GM13976 (cell line): ENCODE results near the gene RAD51B.

Experiments
- DNase-seq: peaks from one replicate; pipeline ENCODE4 v3.0.0; 2012; ENCODE audit warnings: low spot score
- in situ Hi-C: fragments of 300-500 bp; cut with MboI; formaldehyde crosslinking; loops from one replicate; pipeline ENCODE4 v1.12.0; 2022; ENCODE audit warnings: low sequenced_read_pairs, mixed read lengths, inconsistent platforms; ENCODE audit not compliant: unreplicated experiment
- TF ChIP-seq, protein P1 (sequence below): IDR thresholded peaks from 2 replicates; pipeline ENCODE4 v1.5.1; 2012; ENCODE audit warnings: borderline replicate concordance, mild to moderate bottlenecking; ENCODE audit not compliant: insufficient read depth; ENCODE audit errors: extremely low read depth, missing control alignments, control extremely low read depth

The RAD51B gene

DNA sequence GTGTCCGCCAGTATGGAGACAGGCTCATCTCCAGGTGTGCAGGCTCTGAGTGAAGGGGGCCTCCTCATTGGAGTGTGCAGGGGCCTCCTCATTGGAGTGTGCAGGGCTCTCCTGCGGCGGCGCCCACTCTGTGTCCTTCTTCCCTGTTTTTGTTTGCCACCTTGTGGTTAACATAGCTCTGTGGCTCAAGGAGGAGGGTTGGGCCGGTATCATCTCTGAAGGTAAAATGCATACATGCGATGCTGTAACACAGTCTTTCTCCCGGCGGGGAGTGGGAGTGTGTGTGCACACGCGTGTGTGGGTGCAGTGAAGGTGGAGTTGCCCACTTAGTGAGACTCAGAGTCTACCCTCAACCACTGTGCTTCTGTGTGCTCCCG lies 543.9 kb downstream of the RAD51B start:
- in situ Hi-C loops: no loop called here
- TF ChIP-seq, protein P1, sequence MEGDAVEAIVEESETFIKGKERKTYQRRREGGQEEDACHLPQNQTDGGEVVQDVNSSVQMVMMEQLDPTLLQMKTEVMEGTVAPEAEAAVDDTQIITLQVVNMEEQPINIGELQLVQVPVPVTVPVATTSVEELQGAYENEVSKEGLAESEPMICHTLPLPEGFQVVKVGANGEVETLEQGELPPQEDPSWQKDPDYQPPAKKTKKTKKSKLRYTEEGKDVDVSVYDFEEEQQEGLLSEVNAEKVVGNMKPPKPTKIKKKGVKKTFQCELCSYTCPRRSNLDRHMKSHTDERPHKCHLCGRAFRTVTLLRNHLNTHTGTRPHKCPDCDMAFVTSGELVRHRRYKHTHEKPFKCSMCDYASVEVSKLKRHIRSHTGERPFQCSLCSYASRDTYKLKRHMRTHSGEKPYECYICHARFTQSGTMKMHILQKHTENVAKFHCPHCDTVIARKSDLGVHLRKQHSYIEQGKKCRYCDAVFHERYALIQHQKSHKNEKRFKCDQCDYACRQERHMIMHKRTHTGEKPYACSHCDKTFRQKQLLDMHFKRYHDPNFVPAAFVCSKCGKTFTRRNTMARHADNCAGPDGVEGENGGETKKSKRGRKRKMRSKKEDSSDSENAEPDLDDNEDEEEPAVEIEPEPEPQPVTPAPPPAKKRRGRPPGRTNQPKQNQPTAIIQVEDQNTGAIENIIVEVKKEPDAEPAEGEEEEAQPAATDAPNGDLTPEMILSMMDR: peak; percentile 10
- no peak for DNase-seq

DNA sequence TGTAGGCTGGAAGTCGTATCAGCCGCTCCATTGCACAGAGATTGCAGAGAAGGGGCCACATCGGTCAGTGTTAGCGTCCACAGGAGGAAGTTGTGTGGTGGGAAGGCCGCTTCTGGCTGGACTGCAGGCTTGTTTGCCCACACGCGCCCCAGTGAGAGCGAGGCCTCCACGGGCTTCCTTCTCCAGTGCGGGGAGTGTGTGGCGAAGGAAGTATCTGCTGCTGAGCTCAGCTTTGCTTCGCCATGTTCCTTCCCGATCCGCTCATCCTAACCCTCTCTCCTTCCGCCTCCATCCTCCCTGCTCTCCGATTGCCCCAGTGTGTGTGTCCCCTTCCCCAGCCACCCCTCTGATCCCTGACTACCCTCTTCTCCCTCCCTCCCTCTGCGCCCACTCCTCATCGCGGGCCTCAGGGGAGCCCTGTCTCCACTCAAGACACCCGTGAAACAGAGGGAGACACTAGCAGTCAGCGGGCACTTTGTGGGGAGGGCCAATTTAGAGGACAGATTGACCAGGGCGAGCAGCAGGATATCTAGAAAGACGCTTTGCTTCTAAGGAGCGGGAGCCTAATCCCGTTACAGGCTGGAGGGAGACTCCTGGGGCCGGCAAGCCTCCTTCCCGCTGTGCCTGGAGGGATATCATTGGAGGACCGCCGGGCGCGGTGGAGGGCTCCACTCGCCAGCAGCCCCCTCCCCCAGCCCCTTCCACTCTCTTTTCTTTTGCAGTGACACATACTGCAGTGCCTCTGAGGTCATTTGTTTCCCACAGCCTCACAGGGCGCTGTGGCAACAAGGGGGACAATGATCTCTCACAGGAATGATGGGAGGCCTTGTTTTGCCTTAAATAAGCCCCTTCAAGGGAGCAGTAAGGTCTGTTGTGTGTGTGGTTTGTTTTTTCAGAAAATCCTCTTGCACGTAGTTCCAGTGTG lies 544.5 kb downstream of the RAD51B start:
- DNase-seq: no peak
- TF ChIP-seq, protein P1: no peak
- in situ Hi-C loops: no loop called here

DNA sequence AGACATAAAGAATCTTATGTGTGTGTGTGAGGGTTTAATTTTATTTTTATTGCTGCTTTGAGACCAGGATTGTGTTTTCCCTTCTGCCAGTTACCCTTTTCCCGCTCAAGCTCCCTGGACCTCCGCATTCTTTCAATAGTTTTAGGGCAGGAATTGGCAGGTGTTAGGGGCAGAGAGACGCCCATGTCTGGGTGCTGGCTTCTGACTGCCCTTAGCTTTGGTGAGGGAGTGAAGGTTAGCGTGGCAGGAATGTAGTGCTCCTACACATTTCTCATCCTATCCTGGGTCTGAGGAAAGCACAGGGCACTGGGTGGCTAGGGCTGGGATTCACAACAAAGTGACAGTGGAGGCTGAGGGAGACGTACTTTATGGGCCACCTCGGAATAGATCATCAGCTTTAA lies 545.2 kb downstream of the RAD51B start:
- TF ChIP-seq, protein P1: no peak
- in situ Hi-C loops: no loop called here
- no peak for DNase-seq

DNA sequence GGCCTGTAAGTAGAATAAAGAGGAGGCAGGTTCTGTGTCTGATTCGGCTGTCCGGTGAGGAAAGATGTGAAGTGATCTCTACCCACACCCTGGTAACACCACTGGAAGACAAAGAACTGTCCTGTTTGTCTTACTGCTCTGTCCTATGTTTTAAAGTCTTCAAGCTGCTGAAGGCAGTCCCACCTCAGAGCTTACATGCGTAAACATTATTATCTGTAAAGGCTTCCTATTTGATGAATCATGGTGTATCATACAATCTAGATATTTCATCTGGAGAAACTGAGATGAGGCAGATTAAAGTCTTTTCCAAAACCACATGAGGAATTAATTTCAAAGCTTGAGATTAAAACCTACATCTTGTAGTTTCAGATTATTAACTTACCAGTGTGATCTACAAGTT lies 545.6 kb downstream of the RAD51B start:
- in situ Hi-C loops: no loop called here
- DNase-seq: no peak
- TF ChIP-seq, protein P1: no peak

DNA sequence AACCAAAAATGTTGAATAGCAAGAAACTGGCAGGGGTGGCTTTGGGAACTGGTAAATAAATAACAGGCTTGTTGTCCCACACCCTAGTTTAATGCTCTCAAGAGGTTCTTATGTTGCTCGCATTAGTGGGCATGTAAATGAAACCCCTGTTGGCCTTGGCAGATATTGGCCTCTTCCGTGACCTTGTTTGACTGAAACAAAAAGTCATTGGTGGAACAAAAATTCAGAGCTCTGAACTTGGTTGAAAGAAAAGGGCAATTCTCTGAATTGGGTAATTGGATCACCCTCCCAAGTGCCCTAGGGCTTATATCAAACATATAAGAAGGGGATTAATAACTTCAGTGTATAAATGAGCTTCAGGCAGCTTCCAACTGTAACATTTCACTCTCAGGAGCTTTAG lies 547.1 kb downstream of the RAD51B start:
- in situ Hi-C loops: no loop called here
- no peak for DNase-seq
- TF ChIP-seq, protein P1: no peak

DNA sequence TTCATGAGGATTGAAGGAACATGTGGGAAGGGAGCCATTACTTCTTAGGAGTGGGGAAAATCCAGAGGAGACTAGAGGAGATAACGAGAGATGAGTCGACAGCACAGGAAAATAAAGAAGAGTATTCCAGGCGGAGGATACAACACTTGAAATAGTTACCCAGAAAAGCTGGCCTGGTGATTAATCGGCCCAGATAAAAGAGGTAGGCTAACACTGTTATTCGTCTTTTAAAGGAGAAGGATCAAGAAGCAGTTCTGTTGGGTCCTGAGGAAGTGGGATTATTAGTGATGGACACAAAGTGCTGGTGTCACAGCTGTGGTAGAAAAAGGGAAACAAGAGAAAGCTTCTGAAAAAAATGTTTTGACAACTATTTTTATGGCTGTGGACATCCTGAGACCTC lies 548.0 kb downstream of the RAD51B start:
- no peak for DNase-seq
- in situ Hi-C loops: no loop called here
- TF ChIP-seq, protein P1: no peak
